Mesangial cell (primary cell): ENCODE measurements around the gene SRPRA. TPM values are rescaled to one million over a fixed set of nuclear protein-coding genes. Genes with fewer than 3 reads are reported as not detected.

ENCODE experiments used
- total RNA-seq: library from RNA; depleted of rRNA; stranded (reverse); fragments of >200 nt; gene quantifications from 2 replicates; pipeline ENCODE4 v1.2.3, GENCODE V29; 2015

Gene SRPRA, protein sequence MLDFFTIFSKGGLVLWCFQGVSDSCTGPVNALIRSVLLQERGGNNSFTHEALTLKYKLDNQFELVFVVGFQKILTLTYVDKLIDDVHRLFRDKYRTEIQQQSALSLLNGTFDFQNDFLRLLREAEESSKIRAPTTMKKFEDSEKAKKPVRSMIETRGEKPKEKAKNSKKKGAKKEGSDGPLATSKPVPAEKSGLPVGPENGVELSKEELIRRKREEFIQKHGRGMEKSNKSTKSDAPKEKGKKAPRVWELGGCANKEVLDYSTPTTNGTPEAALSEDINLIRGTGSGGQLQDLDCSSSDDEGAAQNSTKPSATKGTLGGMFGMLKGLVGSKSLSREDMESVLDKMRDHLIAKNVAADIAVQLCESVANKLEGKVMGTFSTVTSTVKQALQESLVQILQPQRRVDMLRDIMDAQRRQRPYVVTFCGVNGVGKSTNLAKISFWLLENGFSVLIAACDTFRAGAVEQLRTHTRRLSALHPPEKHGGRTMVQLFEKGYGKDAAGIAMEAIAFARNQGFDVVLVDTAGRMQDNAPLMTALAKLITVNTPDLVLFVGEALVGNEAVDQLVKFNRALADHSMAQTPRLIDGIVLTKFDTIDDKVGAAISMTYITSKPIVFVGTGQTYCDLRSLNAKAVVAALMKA
- 61.5 and 82.9 TPM in 2 replicates for total RNA-seq

DNA sequence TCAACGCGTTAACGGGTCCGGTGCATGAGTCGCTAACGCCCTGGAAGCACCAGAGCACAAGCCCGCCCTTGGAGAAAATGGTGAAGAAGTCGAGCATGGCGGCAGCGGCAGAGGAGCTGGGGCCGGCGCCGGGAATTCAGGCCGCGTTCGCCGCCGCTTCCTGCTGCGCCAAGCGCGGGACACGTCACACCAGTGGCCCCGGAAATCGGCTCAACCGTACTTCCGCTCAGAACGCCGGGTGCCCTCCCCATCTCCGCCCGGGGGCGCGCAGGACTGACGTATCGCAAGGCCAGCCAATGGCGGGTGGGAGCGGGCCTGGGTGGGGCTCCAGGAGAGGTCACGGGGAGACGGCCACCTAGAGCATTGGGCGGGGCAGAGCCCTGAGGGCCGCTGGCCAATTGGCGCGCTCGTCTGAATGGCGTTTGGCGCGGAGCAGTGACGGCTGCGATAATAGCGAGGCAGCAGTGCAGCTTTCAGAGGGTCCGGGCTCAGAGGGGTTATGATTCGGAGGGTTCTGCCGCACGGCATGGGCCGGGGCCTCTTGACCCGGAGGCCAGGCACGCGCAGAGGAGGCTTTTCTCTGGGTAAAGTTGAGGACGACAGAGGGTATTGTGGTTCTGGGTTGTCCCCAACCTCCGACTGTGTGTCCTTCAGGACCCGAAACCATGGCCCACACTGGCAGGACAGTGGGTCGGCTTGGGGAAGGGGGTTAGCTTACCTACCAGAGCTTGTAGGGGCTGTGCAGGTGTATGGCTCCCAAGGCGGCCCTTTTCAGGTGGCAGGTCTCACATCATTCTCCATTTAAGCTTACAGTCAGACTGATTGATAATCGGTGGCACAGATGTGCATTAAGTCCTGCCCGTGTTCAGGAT, at the start of gene SRPRA, which contains the start of gene FOXRED1:
TSS of gene SRPRA (minus strand) at position 188 of the 872 bp plus-strand sequence. CDS start at position 97, 91 bp downstream.
TSS of gene FOXRED1 (plus strand) at position 447 of the 872 bp plus-strand sequence. CDS start at position 500, 53 bp downstream.

DNA sequence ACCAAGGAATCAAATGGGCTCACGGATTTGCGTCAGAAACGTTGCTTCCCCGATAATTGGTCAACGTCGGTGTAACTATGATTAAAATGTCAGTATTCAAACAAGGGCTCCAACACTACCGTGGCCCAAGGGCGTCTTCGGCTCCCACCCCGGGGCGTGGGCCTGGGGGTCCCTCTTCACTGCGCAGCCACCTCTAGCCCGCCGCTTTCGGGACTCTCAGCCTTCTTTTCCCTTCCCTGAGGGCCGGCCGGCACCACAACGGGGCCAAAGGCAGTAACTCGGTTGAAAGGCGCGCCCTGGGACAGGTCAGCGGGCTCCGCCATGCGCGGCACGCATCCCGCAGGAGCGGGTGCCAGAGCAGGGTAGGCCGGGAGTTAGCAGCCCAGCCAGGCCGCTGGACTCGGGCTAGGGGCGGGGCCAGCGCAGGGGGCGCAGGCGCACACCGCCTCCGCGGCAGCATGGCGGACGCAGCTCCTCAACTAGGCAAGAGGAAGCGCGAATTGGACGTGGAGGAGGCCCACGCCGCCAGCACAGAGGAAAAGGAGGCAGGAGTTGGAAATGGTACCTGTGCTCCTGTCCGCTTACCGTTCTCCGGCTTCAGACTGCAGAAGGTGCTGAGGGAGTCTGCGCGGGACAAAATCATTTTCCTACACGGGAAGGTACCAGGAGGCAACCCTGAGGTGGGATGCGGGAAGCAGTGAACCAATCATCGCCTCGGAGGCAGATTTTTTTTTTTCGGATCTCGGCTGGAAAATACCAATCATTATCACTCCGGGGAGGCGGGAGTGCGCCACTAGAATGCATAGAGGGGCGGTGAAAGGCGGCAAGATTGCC, 35.1 kb upstream of the SRPRA start, which contains the start of gene DCPS:
TSS of gene DCPS (plus strand) at position 438 of the 834 bp plus-strand sequence. CDS start at position 459, 21 bp downstream.

DNA sequence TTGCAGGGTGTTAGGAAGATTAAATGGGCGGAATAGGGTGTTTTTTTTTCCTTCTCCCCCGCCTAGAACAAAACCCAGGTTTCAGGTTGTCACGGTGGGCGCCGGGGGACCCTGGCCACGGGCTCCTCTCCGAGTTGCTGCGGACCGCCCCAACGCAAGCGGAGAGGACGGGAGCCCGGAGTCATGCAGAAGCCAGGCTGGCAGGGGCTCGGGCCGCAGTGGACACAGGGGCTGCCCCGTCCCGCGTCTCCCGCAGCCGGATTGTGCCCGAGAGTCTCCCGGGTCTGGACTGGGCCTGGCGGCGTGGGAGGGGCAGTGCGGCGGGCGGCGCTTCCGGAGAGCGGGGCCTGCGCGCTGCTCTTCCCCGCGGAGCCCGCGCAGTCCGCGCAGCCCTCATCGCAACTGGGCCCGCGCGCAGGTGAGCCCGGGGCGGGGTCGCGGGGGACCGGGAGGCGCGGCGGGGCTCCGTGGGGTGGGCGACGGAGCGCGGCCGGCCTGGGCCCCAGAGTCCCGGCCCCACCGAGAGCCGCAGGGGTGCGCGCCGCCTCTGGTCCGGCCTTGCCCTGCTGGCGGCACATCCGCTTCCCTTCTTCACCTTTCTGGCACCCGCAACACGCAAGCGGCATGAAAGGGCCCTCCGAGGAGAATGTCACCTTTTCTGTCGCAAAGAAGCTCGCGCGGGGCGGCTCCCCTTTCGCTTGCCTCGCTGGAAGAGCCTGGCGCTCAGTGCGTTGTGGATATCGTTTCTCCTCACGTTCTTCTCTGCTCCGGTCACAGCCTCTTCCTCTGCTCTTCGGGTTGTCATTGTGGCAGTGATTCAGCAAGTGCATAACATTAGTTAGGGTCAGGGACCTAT, 14.3 kb upstream of the SRPRA start, which contains the start of gene TIRAP:
TSS of gene TIRAP (plus strand) at position 358 of the 856 bp plus-strand sequence. CDS start 7,802 bp downstream, outside the sequence.

Other genes with a start within 250 kb of the SRPRA start
- gene CDON, start 206.0 kb downstream of the SRPRA start, total RNA-seq: 4.7 and 7.4 TPM in 2 replicates
- gene RPUSD4, start 57.2 kb downstream of the SRPRA start, total RNA-seq: 15.2 and 18.0 TPM in 2 replicates
- gene FAM118B, start 57.1 kb downstream of the SRPRA start, total RNA-seq: 16.5 and 17.6 TPM in 2 replicates
- 12.9 and 38.8 TPM in 2 replicates for gene FOXRED1, start 259 bp upstream of the SRPRA start, total RNA-seq
- gene TIRAP, start 14.2 kb upstream of the SRPRA start, total RNA-seq: 4.4 and 6.7 TPM in 2 replicates
- 14.1 and 24.6 TPM in 2 replicates for gene DCPS, start 35.2 kb upstream of the SRPRA start, total RNA-seq
- gene ST3GAL4, start 86.8 kb upstream of the SRPRA start, total RNA-seq: 24.4 and 32.3 TPM in 2 replicates